ENCODE data around the gene ZCCHC4.

Gene ZCCHC4

GRCh38 chr4:25307596-25307995 is 5.0 kb upstream of the ZCCHC4 start:
- Histone ChIP-seq H3K27ac (ENCODE audit: poor library complexity, severe bottlenecking) (no peak overlapping the region), H3K4me3 (ENCODE audit: severe bottlenecking) (no peak overlapping the region), H3K9me3 (ENCODE audit: severe bottlenecking) (no peaks in the 10 kb centered on the region), H3K4me1 (ENCODE audit: insufficient read depth, poor library complexity, severe bottlenecking) (no peaks in the 10 kb centered on the region), H3K36me3 (ENCODE audit: low read depth) (no peaks in the 10 kb centered on the region), H3K27me3 (ENCODE audit: insufficient read depth, poor library complexity, severe bottlenecking) (no peaks in the 10 kb centered on the region)
- ATAC-seq (ENCODE audit: low read depth) (no peak), DNase-seq (ENCODE audit: low spot score) (no peak)
- TF ChIP-seq CTCF (IDR thresholded peaks at IDR 0.05; ENCODE audit: poor library complexity, severe bottlenecking) = no peak

- H3K27ac ChIP-seq (ENCODE audit: poor library complexity, severe bottlenecking) = no peak overlapping the region
- TF ChIP-seq CTCF (IDR thresholded peaks at IDR 0.05; ENCODE audit: poor library complexity, severe bottlenecking) = no peak
- DNase-seq (ENCODE audit: low spot score) (no peak), ATAC-seq (ENCODE audit: low read depth) (no peak)
- H3K4me3 ChIP-seq (ENCODE audit: severe bottlenecking) = no peak overlapping the region
- no peaks in the 10 kb centered on the region for H3K27me3 ChIP-seq (ENCODE audit: insufficient read depth, poor library complexity, severe bottlenecking)
- H3K9me3 ChIP-seq (ENCODE audit: severe bottlenecking) = no peaks in the 10 kb centered on the region
- H3K4me1 ChIP-seq (ENCODE audit: insufficient read depth, poor library complexity, severe bottlenecking) = no peaks in the 10 kb centered on the region
- no peaks in the 10 kb centered on the region for H3K36me3 ChIP-seq (ENCODE audit: low read depth)
Observed at GRCh38 chr4:25308306-25308705, 4.3 kb upstream of the ZCCHC4 start.

GRCh38 chr4:25308761-25309160 is 3.8 kb upstream of the ZCCHC4 start:
- no peak for DNase-seq (ENCODE audit: low spot score)
- Histone ChIP-seq H3K27me3 (ENCODE audit: insufficient read depth, poor library complexity, severe bottlenecking) (no peaks in the 10 kb centered on the region), H3K36me3 (ENCODE audit: low read depth) (no peaks in the 10 kb centered on the region), H3K27ac (ENCODE audit: poor library complexity, severe bottlenecking) (no peak overlapping the region), H3K9me3 (ENCODE audit: severe bottlenecking) (no peaks in the 10 kb centered on the region), H3K4me1 (ENCODE audit: insufficient read depth, poor library complexity, severe bottlenecking) (peaks cover 2% of the 10 kb centered on the region), H3K4me3 (ENCODE audit: severe bottlenecking) (no peak overlapping the region)
- no peak for ATAC-seq (ENCODE audit: low read depth)
- TF ChIP-seq CTCF (IDR thresholded peaks at IDR 0.05; ENCODE audit: poor library complexity, severe bottlenecking) = no peak

- H3K9me3 ChIP-seq (ENCODE audit: severe bottlenecking) = no peaks in the 10 kb centered on the region
- ATAC-seq (ENCODE audit: low read depth) = no peak
- peaks cover 11% of the 10 kb centered on the region for H3K36me3 ChIP-seq (ENCODE audit: low read depth)
- H3K4me1 ChIP-seq (ENCODE audit: insufficient read depth, poor library complexity, severe bottlenecking) = peaks cover 3% of the 10 kb centered on the region
- TF ChIP-seq CTCF (IDR thresholded peaks at IDR 0.05; ENCODE audit: poor library complexity, severe bottlenecking) = no peak
- H3K27me3 ChIP-seq (ENCODE audit: insufficient read depth, poor library complexity, severe bottlenecking) = no peaks in the 10 kb centered on the region
- no peak overlapping the region for H3K4me3 ChIP-seq (ENCODE audit: severe bottlenecking)
- no peak overlapping the region for H3K27ac ChIP-seq (ENCODE audit: poor library complexity, severe bottlenecking)
- no peak for DNase-seq (ENCODE audit: low spot score)
Observed at GRCh38 chr4:25310066-25310802, 2.3 kb upstream of the ZCCHC4 start.

- H3K9me3 ChIP-seq (ENCODE audit: severe bottlenecking) = no peaks in the 10 kb centered on the region
- no peak for TF ChIP-seq CTCF (IDR thresholded peaks at IDR 0.05; ENCODE audit: poor library complexity, severe bottlenecking)
- H3K4me3 ChIP-seq (ENCODE audit: severe bottlenecking) = no peak overlapping the region
- H3K27ac ChIP-seq (ENCODE audit: poor library complexity, severe bottlenecking) = no peak overlapping the region
- H3K27me3 ChIP-seq (ENCODE audit: insufficient read depth, poor library complexity, severe bottlenecking) = no peaks in the 10 kb centered on the region
- DNase-seq (ENCODE audit: low spot score) = no peak
- ATAC-seq (ENCODE audit: low read depth) = no peak
- H3K4me1 ChIP-seq (ENCODE audit: insufficient read depth, poor library complexity, severe bottlenecking) = peaks cover 3% of the 10 kb centered on the region
- H3K36me3 ChIP-seq (ENCODE audit: low read depth) = peaks cover 13% of the 10 kb centered on the region
Observed at GRCh38 chr4:25310803-25311166, 1.8 kb upstream of the ZCCHC4 start.

Measured in RWPE2 (cell line).